H9 (cell line): ENCODE data around the gene ITGA1. TPM values are rescaled to one million over a fixed set of nuclear protein-coding genes. Genes with fewer than 3 reads are reported as not detected.

Source experiments
- DNase-seq: peaks from one replicate; pipeline ENCODE4 v3.0.0-alpha.2; 2017
- H2AFZ ChIP-seq: one replicate; pipeline ENCODE4 v1.6.1; 2013; ENCODE audit warnings: mild to moderate bottlenecking, low read length, control low read depth, moderate library complexity
- H2AK5ac ChIP-seq: 2 replicates; pipeline ENCODE4 v1.6.1; 2013; ENCODE audit warnings: low read length, control low read depth, mixed read lengths; ENCODE audit not compliant: insufficient read length
- H2BK120ac ChIP-seq: one replicate; pipeline ENCODE4 v1.6.1; 2013; ENCODE audit warnings: low read depth, mild to moderate bottlenecking, low read length, control low read depth, inconsistent platforms; ENCODE audit not compliant: poor library complexity, severe bottlenecking
- H2BK12ac ChIP-seq: 2 replicates; pipeline ENCODE4 v1.6.1; 2013; ENCODE audit warnings: low read length, control low read depth, mixed read lengths, low read depth; ENCODE audit not compliant: insufficient read length
- H2BK15ac ChIP-seq: 2 replicates; pipeline ENCODE4 v1.6.1; 2013; ENCODE audit warnings: low read depth, low read length, control low read depth
- H2BK20ac ChIP-seq: one replicate; pipeline ENCODE4 v1.6.1; 2013; ENCODE audit warnings: low read depth, mild to moderate bottlenecking, low read length, control low read depth, inconsistent platforms; ENCODE audit not compliant: poor library complexity, severe bottlenecking
- H2BK5ac ChIP-seq: 2 replicates; pipeline ENCODE4 v1.6.1; 2013; ENCODE audit warnings: low read length, control low read depth, mixed read lengths; ENCODE audit not compliant: insufficient read length
- H3K14ac ChIP-seq: 2 replicates; pipeline ENCODE4 v1.6.1; 2013; ENCODE audit warnings: low read length, control low read depth; ENCODE audit not compliant: insufficient read depth
- H3K18ac ChIP-seq: 2 replicates; pipeline ENCODE4 v1.6.1; 2013; ENCODE audit warnings: low read depth, mild to moderate bottlenecking, mixed read lengths, low read length, control low read depth; ENCODE audit not compliant: insufficient read length
- H3K23ac ChIP-seq: 2 replicates; pipeline ENCODE4 v1.6.1; 2013; ENCODE audit warnings: low read length, control low read depth, mixed read lengths, low read depth; ENCODE audit not compliant: insufficient read length
- H3K23me2 ChIP-seq: 2 replicates; pipeline ENCODE4 v1.6.1; 2013; ENCODE audit warnings: low read depth, mild to moderate bottlenecking, mixed read lengths, low read length, control low read depth; ENCODE audit not compliant: insufficient read length, poor library complexity, severe bottlenecking
- H3K27ac ChIP-seq: 2 replicates; pipeline ENCODE4 v1.5.1; 2013; ENCODE audit warnings: low read length, control low read depth, mixed read lengths, low read depth; ENCODE audit not compliant: insufficient read length
- H3K27me3 ChIP-seq: 2 replicates; pipeline ENCODE4 v1.6.1; 2013; ENCODE audit warnings: low read length, control low read depth, inconsistent platforms; ENCODE audit not compliant: insufficient read depth
- H3K4ac ChIP-seq: 2 replicates; pipeline ENCODE4 v1.6.1; 2013; ENCODE audit warnings: low read depth, mild to moderate bottlenecking, control low read depth, inconsistent platforms, low read length, moderate library complexity
- H3K4me1 ChIP-seq: 2 replicates; pipeline ENCODE4 v1.6.1; 2013; ENCODE audit warnings: low read length, control low read depth, inconsistent platforms; ENCODE audit not compliant: insufficient read depth
- H3K4me2 ChIP-seq: 2 replicates; pipeline ENCODE4 v1.6.1; 2013; ENCODE audit warnings: low read length, control low read depth, mixed read lengths; ENCODE audit not compliant: insufficient read length, insufficient read depth
- H3K56ac ChIP-seq: 2 replicates; pipeline ENCODE4 v1.6.1; 2013; ENCODE audit warnings: low read depth, mild to moderate bottlenecking, mixed read lengths, low read length, control low read depth; ENCODE audit not compliant: insufficient read length
- H3K79me1 ChIP-seq: 2 replicates; pipeline ENCODE4 v1.6.1; 2013; ENCODE audit warnings: low read depth, mild to moderate bottlenecking, moderate library complexity, low read length, control low read depth, inconsistent platforms; ENCODE audit not compliant: insufficient read depth, poor library complexity, severe bottlenecking
- H3K79me2 ChIP-seq: 2 replicates; pipeline ENCODE4 v1.6.1; 2013; ENCODE audit warnings: low read length, control low read depth, inconsistent platforms; ENCODE audit not compliant: insufficient read depth
- H3K9ac ChIP-seq: 2 replicates; pipeline ENCODE4 v1.6.1; 2013; ENCODE audit warnings: low read length, control low read depth, mixed read lengths; ENCODE audit not compliant: insufficient read length; ENCODE audit errors: extremely low read depth
- H3K9me3 ChIP-seq: one replicate; pipeline ENCODE4 v1.6.1; 2013; ENCODE audit warnings: low read depth, low read length, inconsistent platforms; ENCODE audit not compliant: control insufficient read depth
- H3T11ph ChIP-seq: one replicate; pipeline ENCODE4 v1.6.1; 2013; ENCODE audit warnings: mild to moderate bottlenecking, low read length, control low read depth, inconsistent platforms
- H4K20me1 ChIP-seq: one replicate; pipeline ENCODE4 v1.6.1; 2013; ENCODE audit not compliant: control insufficient read depth, insufficient read length, insufficient read depth
- H4K5ac ChIP-seq: 2 replicates; pipeline ENCODE4 v1.6.1; 2013; ENCODE audit warnings: low read depth, mild to moderate bottlenecking, mixed read lengths, low read length, control low read depth; ENCODE audit not compliant: insufficient read length
- H4K8ac ChIP-seq: replicated peaks from 2 replicates; pipeline ENCODE4 v1.6.1; 2013; ENCODE audit warnings: low read length, control low read depth, mixed read lengths, low read depth; ENCODE audit not compliant: insufficient read length
- H4K91ac ChIP-seq: 2 replicates; pipeline ENCODE4 v1.6.1; 2013; ENCODE audit warnings: low read depth, mild to moderate bottlenecking, moderate library complexity, mixed read lengths, low read length, control low read depth; ENCODE audit not compliant: insufficient read length
- H3K27ac Mint-ChIP-seq, 3 experiments: 2 replicates in 2 of 3; 3 replicates in 1 of 3; pipeline ENCODE4 v1.8.0; 2020 to 2021; ENCODE audit warnings: mixed read lengths in 3 of 3, mild to moderate bottlenecking in 1 of 3, moderate library complexity in 1 of 3
- H3K27me3 Mint-ChIP-seq: 2 replicates; pipeline ENCODE4 v1.8.0; 2021; ENCODE audit warnings: low read depth, mild to moderate bottlenecking, moderate library complexity, mixed read lengths
- H3K36me3 Mint-ChIP-seq, 3 experiments: 2 replicates in 2 of 3; 3 replicates in 1 of 3; pipeline ENCODE4 v1.8.0; 2020 to 2021; ENCODE audit warnings: low read depth in 3 of 3, mixed read lengths in 3 of 3; ENCODE audit not compliant: insufficient read depth in 1 of 3
- H3K4me1 Mint-ChIP-seq, 2 experiments: 2 replicates each; pipeline ENCODE4 v1.8.0; 2020; ENCODE audit warnings: mixed read lengths in 2 of 2
- H3K4me3 Mint-ChIP-seq, 2 experiments: 2 replicates in 1 of 2; 3 replicates in 1 of 2; pipeline ENCODE4 v1.8.0; 2020 to 2021; ENCODE audit warnings: mild to moderate bottlenecking in 2 of 2, mixed read lengths in 2 of 2, moderate library complexity in 1 of 2
- H3K9me3 Mint-ChIP-seq, 2 experiments: 2 replicates in 1 of 2; 3 replicates in 1 of 2; pipeline ENCODE4 v1.8.0; 2020; ENCODE audit warnings: mild to moderate bottlenecking in 2 of 2, mixed read lengths in 2 of 2, moderate library complexity in 1 of 2
- total RNA-seq: library from RNA; stranded (reverse); gene quantifications from 2 replicates; pipeline ENCODE4 v1.2.1, GENCODE V29; 2021
- TF ChIP-seq, protein P1 (sequence below): fragments of 200-600 bp; sonication (generic); conservative IDR thresholded peaks from 3 replicates; pipeline ENCODE4 v1.8.0; 2021; ENCODE audit warnings: antibody characterized with exemption, mild to moderate bottlenecking

Gene ITGA1
- total RNA-seq, 1 experiment from 2014 or later = 3.9 TPM

DNA sequence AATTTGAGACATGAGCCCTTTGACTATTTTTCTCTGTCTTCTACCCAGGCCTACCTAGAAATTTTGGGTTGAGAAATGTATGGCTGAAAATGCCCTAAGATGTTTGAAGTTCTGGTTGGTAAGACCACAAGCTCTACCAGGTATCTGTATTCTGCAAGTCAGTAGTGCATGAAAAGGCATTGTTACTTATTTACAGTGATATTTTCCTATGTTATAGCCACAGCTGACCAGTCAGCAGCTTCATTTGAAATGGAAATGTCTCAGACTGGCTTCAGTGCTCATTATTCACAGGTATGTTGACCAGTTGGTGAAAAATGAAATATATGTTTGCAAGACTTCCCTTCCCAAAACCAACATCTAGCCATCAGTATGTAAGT is 109.5 kb downstream of the ITGA1 start:
- H3K79me2 ChIP-seq = no peaks in the 10 kb centered on the region
- H3K18ac ChIP-seq = no peak overlapping the region
- H3K14ac ChIP-seq = no peak overlapping the region
- Mint-ChIP-seq H3K27me3 (no peaks in the 10 kb centered on the region), H3K27ac (no peak overlapping the region), H3K36me3 (no peaks in the 10 kb centered on the region), H3K9me3 (no peaks in the 10 kb centered on the region), H3K4me3 (no peak overlapping the region), H3K4me1 (peaks cover 0 to 3% of the 10 kb centered on the region in 2 experiments; a peak in 1 of 4 replicates)
- H3K23ac ChIP-seq = no peak overlapping the region
- no peaks in the 10 kb centered on the region for H3K27me3 ChIP-seq
- no peaks in the 10 kb centered on the region for H4K20me1 ChIP-seq
- no peaks in the 10 kb centered on the region for H3K4me1 ChIP-seq
- H4K5ac ChIP-seq = no peak overlapping the region
- H2BK120ac ChIP-seq = no peak overlapping the region
- no peak overlapping the region for H3K9ac ChIP-seq
- no peaks in the 10 kb centered on the region for H3K23me2 ChIP-seq
- no peaks in the 10 kb centered on the region for H3K79me1 ChIP-seq
- no peak overlapping the region for H2BK5ac ChIP-seq
- H2BK12ac ChIP-seq = no peak overlapping the region
- H2AFZ ChIP-seq = no peak overlapping the region
- no peak overlapping the region for H3K4me2 ChIP-seq
- H2AK5ac ChIP-seq = no peak overlapping the region
- H4K91ac ChIP-seq = no peak overlapping the region
- no peaks in the 10 kb centered on the region for H3K9me3 ChIP-seq
- H3K56ac ChIP-seq = no peak overlapping the region
- no peak overlapping the region for H3T11ph ChIP-seq
- no peak overlapping the region for H3K27ac ChIP-seq
- no peak for DNase-seq
- no peak overlapping the region for H2BK15ac ChIP-seq
- no peak overlapping the region for H4K8ac ChIP-seq
- H3K4ac ChIP-seq = no peak overlapping the region
- TF ChIP-seq, protein P1, sequence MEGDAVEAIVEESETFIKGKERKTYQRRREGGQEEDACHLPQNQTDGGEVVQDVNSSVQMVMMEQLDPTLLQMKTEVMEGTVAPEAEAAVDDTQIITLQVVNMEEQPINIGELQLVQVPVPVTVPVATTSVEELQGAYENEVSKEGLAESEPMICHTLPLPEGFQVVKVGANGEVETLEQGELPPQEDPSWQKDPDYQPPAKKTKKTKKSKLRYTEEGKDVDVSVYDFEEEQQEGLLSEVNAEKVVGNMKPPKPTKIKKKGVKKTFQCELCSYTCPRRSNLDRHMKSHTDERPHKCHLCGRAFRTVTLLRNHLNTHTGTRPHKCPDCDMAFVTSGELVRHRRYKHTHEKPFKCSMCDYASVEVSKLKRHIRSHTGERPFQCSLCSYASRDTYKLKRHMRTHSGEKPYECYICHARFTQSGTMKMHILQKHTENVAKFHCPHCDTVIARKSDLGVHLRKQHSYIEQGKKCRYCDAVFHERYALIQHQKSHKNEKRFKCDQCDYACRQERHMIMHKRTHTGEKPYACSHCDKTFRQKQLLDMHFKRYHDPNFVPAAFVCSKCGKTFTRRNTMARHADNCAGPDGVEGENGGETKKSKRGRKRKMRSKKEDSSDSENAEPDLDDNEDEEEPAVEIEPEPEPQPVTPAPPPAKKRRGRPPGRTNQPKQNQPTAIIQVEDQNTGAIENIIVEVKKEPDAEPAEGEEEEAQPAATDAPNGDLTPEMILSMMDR = no peak
- no peak overlapping the region for H2BK20ac ChIP-seq
